Calu3 (cell line): ENCODE measurements around the gene CNPY1. TPM values are rescaled to one million over a fixed set of nuclear protein-coding genes. Genes with fewer than 3 reads are reported as not detected.

ENCODE experiments used
- BruUV-seq: library from RNA; stranded (reverse); fragments of 400-500 nt; replicated peaks from 2 replicates; lab custom pipeline; 2021; lab: Mats Ljungman, UMichigan
- CTCF ChIA-PET: fragments of 300-600 bp; sonication (Branson Sonifier 250); formaldehyde crosslinking; loops from one replicate; lab custom pipeline; 2022; ENCODE audit warnings: antibody characterized with exemption; lab: Charles Lee
- DNase-seq: peaks from one replicate; pipeline ENCODE4 v3.0.0; 2022
- H3K27ac Mint-ChIP-seq: one replicate; pipeline ENCODE4 v1.8.0; 2022; ENCODE audit warnings: mixed read lengths; ENCODE audit not compliant: unreplicated experiment
- H3K27me3 Mint-ChIP-seq: one replicate; pipeline ENCODE4 v1.8.0; 2022; ENCODE audit warnings: mixed read lengths; ENCODE audit not compliant: unreplicated experiment
- H3K36me3 Mint-ChIP-seq: one replicate; pipeline ENCODE4 v1.8.0; 2022; ENCODE audit warnings: mild to moderate bottlenecking, moderate library complexity, mixed read lengths; ENCODE audit not compliant: insufficient read depth, unreplicated experiment
- H3K4me1 Mint-ChIP-seq: one replicate; pipeline ENCODE4 v1.8.0; 2022; ENCODE audit warnings: mild to moderate bottlenecking, low read depth, mixed read lengths; ENCODE audit not compliant: unreplicated experiment
- H3K4me3 Mint-ChIP-seq: one replicate; pipeline ENCODE4 v1.8.0; 2022; ENCODE audit warnings: mild to moderate bottlenecking, low read depth, moderate library complexity, mixed read lengths; ENCODE audit not compliant: unreplicated experiment
- H3K9me3 Mint-ChIP-seq: one replicate; pipeline ENCODE4 v1.8.0; 2022; ENCODE audit warnings: low read depth, mixed read lengths; ENCODE audit not compliant: unreplicated experiment
- CTCF ChIP-seq: fragments of 200-600 bp; IDR thresholded peaks from one replicate; pipeline ENCODE4 v1.8.0; 2022; ENCODE audit warnings: antibody characterized with exemption; ENCODE audit not compliant: unreplicated experiment
- intact Hi-C: fragments of 100-400 bp; cut with micrococcal nuclease; formaldehyde crosslinking; loops from one replicate; pipeline ENCODE4 v1.10.0; 2022; ENCODE audit not compliant: unreplicated experiment
- total RNA-seq: library from RNA; stranded (reverse); gene quantifications from 2 replicates; pipeline ENCODE4 v1.2.3, GENCODE V29; 2022

Gene CNPY1
- total RNA-seq, 1 experiment from 2014 or later = not detected

DNA sequence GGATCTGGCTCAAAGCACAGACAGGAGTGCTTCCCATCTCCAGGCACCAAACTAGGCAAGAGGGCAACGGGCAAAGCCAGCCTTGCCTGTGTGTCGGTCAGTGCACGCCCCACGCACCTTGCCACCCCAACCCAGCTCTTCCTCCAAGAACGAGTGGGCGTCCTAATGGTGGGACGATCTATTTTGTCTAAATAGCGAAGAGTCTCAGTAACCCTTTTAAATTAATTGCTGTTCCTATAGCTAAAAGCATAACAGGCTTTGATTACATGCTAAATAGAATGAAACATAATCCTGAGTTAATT, 76.2 kb downstream of the CNPY1 start:
- TF ChIP-seq CTCF = no peak
- CTCF ChIA-PET = no interaction called here
- peaks cover 59% of the 10 kb centered on the region for H3K27me3 Mint-ChIP-seq
- H3K27ac Mint-ChIP-seq = no peak overlapping the region
- intact Hi-C loops = no loop called here
- H3K9me3 Mint-ChIP-seq = no peaks in the 10 kb centered on the region
- H3K4me1 Mint-ChIP-seq = peaks cover 28% of the 10 kb centered on the region
- DNase-seq = no peak
- no TSS peak for BruUV-seq
- no peak overlapping the region for H3K4me3 Mint-ChIP-seq
- H3K36me3 Mint-ChIP-seq = peaks cover 5% of the 10 kb centered on the region

DNA sequence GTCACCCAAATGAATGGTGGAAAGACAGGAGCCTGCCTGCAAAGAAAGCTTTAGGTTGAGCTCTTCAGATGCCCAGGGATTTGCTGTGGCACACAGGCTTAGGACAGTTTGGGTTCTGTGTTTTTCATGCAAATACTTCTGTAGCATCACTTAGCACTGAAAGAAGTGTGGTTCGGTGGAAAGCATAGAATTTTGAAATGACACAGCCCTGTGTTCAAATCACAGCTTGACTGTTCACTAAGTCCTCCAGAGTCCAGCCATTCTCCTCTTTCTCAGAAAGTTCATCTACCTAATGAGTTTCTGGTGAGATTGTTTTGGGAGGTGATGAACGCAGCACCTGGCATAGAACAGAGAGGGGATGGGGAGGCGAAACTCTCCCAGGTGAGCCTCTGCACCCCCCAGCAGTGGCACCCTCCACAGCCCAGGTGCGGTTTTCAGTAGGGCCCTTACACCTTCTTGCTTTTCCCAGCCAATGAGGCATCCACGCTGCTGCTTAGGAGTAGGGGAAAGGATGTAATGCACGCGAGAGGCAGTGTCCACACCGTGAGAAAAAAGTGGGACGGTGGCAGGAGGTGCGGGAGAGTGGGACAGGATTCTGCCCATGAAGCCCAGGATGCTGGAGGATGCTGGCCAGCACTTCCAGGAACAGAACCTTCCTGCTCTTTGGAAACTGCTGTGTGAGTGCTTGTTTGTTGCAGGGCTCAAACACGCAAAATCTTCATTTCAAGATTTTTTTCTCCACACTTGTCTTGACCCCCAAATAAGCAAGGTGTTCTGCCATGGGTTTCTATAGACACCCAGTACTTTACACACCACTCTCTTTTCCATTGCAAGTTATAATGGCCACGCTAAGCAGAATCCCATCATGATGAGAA, 76.8 kb downstream of the CNPY1 start:
- peaks cover 53% of the 10 kb centered on the region for H3K27me3 Mint-ChIP-seq
- no peaks in the 10 kb centered on the region for H3K9me3 Mint-ChIP-seq
- H3K27ac Mint-ChIP-seq = no peak overlapping the region
- H3K4me3 Mint-ChIP-seq = peak overlapping the region; percentile 60
- H3K36me3 Mint-ChIP-seq = peaks cover 5% of the 10 kb centered on the region
- peaks cover 28% of the 10 kb centered on the region for H3K4me1 Mint-ChIP-seq
- intact Hi-C loops = no loop called here
- no TSS peak for BruUV-seq
- CTCF ChIA-PET = no interaction called here
- DNase-seq = no peak
- TF ChIP-seq CTCF = no peak

GRCh38 chr7:155468785-155469148, 77.6 kb downstream of the CNPY1 start:
- CTCF ChIA-PET = no interaction called here
- H3K4me1 Mint-ChIP-seq = peaks cover 28% of the 10 kb centered on the region
- peaks cover 5% of the 10 kb centered on the region for H3K36me3 Mint-ChIP-seq
- H3K4me3 Mint-ChIP-seq = peak overlapping the region; percentile 60
- no peak for TF ChIP-seq CTCF
- intact Hi-C loops = no loop called here
- H3K9me3 Mint-ChIP-seq = no peaks in the 10 kb centered on the region
- no peak for DNase-seq
- no TSS peak for BruUV-seq
- no peak overlapping the region for H3K27ac Mint-ChIP-seq
- peaks cover 45% of the 10 kb centered on the region for H3K27me3 Mint-ChIP-seq

DNA sequence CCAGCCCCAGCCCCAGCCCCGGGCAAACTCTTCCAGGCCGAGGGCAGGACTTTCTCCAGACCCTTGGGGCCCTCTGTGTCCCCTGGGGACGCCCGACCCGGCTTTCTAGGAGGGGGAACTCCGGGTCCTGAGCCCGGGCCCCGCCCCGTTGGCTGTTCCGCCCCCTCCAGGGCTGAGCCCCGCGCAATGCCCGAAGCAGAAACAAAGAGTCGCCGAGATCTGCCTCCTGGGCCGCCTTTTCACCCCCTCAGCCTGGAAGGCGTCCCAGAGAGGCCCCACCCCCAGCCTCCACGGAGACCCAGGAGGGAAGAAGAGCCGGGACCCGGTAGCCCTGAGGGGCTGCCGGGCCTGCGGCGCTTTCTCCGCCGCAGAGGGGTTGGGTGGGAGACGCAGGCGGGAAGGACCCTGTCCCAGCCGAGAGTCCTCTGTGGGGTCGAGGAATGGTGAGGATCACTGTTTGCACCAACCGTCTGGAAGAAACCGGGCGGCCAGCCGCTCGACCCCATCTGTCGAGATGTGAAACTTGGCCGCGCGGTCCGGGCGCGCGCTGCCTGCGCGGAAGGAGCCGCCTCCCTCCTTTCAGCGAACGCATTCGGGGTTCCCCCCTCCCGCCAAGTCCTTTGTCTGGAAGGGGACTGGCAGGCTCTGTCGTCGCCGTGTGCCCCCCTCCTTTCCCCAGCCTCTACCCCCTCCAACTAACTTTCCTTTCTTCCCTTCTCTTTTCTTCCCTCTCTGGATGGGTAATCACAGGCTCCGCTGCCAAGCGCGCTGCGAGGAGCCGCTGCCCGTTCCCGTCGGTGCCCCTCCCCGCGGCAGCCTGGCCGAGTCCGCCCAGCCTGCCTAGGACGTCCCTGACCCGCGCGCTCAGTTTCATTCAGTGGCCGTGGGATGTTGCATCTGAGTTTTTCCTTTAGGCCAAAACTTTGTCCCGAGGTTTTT, 78.2 kb downstream of the CNPY1 start:
- Mint-ChIP-seq H3K27me3 (peaks cover 38% of the 10 kb centered on the region), H3K27ac (no peak overlapping the region), H3K4me3 (peak overlapping the region; percentile 60), H3K9me3 (no peaks in the 10 kb centered on the region), H3K4me1 (peaks cover 23% of the 10 kb centered on the region), H3K36me3 (peaks cover 5% of the 10 kb centered on the region)
- CTCF ChIA-PET = no interaction called here
- DNase-seq = peak; percentile 27
- no peak for TF ChIP-seq CTCF
- no TSS peak for BruUV-seq
- intact Hi-C loops = no loop called here
